Measurements from ENCODE around the gene GSKIP.

- TF ChIP-seq USF2 (IDR thresholded peaks at IDR 0.05; ENCODE audit: borderline replicate concordance, low read depth, low read length) (no peak), CTCF (IDR thresholded peaks at IDR 0.05) (no peak), EP300 (IDR thresholded peaks at IDR 0.05; ENCODE audit: borderline replicate concordance in 1 of 2, low read depth in 1 of 2, low read length in 1 of 2) (no peak), ELF1 (IDR thresholded peaks at IDR 0.05) (no peak), ZBTB33 (IDR thresholded peaks at IDR 0.05; ENCODE audit: borderline replicate concordance, low read depth) (no peak), POLR2AphosphoS5 (IDR thresholded peaks at IDR 0.05; ENCODE audit: low read depth, low read length) (no peak), YY1 (IDR thresholded peaks at IDR 0.05; ENCODE audit: low read depth) (no peak), GATA2 (CRISPR knock-in tag; IDR thresholded peaks at IDR 0.05) (no peak)
Measured at GRCh38 chr14:96338551-96338950, 24.8 kb upstream of the GSKIP start.
